Astrocyte of the hippocampus (primary cell): ENCODE measurements around the gene RAP1GAP.
"Not testable (repeated sequence)": the region's sequence is repeated elsewhere in the genome, so short reads cannot be mapped to it uniquely, and the experiment has no call there.

ENCODE experiments used
- DNase-seq: peaks from one replicate; pipeline ENCODE4 v3.0.0; 2011; ENCODE audit warnings: low read depth, low spot score

RAP1GAP gene

GRCh38 chr1:21570885-21571284 is 98.3 kb downstream of the RAP1GAP start:
- DNase-seq: no peak

- DNase-seq: no peak
Measured at GRCh38 chr1:21570528-21570875, 98.7 kb downstream of the RAP1GAP start.

GRCh38 chr1:21569820-21570527 is 99.2 kb downstream of the RAP1GAP start:
- no peak for DNase-seq

GRCh38 chr1:21568809-21569385 is 100.3 kb downstream of the RAP1GAP start:
- no peak for DNase-seq

- DNase-seq: no peak
Measured at GRCh38 chr1:21568006-21568746, 101.0 kb downstream of the RAP1GAP start.

- peak; percentile 44 for DNase-seq
Measured at GRCh38 chr1:21567241-21568005, 101.7 kb downstream of the RAP1GAP start.

GRCh38 chr1:21566361-21566760 is 102.8 kb downstream of the RAP1GAP start:
- DNase-seq: not testable (repeated sequence)

GRCh38 chr1:21565285-21565684 is 103.9 kb downstream of the RAP1GAP start:
- DNase-seq: no peak

GRCh38 chr1:21564521-21565095 is 104.5 kb downstream of the RAP1GAP start:
- DNase-seq: peak; percentile 25

GRCh38 chr1:21563971-21564370 is 105.2 kb downstream of the RAP1GAP start:
- DNase-seq: no peak

GRCh38 chr1:21562896-21563295 is 106.3 kb downstream of the RAP1GAP start:
- no peak for DNase-seq

GRCh38 chr1:21560916-21561638 is 108.1 kb downstream of the RAP1GAP start:
- no peak for DNase-seq

GRCh38 chr1:21559788-21560567 is 109.2 kb downstream of the RAP1GAP start:
- no peak for DNase-seq

- peak; percentile 44 for DNase-seq
Measured at GRCh38 chr1:21553116-21553926, 115.8 kb downstream of the RAP1GAP start.

- DNase-seq: peak; percentile 92
Measured at GRCh38 chr1:21552715-21553114, 116.4 kb downstream of the RAP1GAP start.

GRCh38 chr1:21550866-21551475 is 118.2 kb downstream of the RAP1GAP start:
- no peak for DNase-seq

- no peak for DNase-seq
Measured at GRCh38 chr1:21550097-21550496, 119.1 kb downstream of the RAP1GAP start.

- no peak for DNase-seq
Measured at GRCh38 chr1:21547876-21548275, 121.3 kb downstream of the RAP1GAP start.
